RWPE1 (cell line): Measurements from ENCODE around the gene FSTL4.
"Not testable (repeated sequence)": the region's sequence is repeated elsewhere in the genome, so short reads cannot be mapped to it uniquely, and the experiment has no call there.

ENCODE experiments used
- CTCF ChIA-PET: fragments of 350-600 bp; sonication (Branson Sonifier 250); formaldehyde crosslinking; extraction: SDS; loops from one replicate; lab custom pipeline; 2021; lab: Yijun Ruan, JAX
- POLR2A ChIA-PET: fragments of 400-600 bp; formaldehyde crosslinking; extraction: SDS; loops from one replicate; lab custom pipeline; 2020; ENCODE audit warnings: antibody characterized with exemption; ENCODE audit not compliant: low non-redundant PET; lab: Yijun Ruan, JAX
- DNase-seq: peaks from one replicate; pipeline ENCODE4 v3.0.0; 2012; ENCODE audit warnings: low spot score
- H3K27ac ChIP-seq: fragments of 450-650 bp; 2 replicates; pipeline ENCODE4 v1.5.1; 2017
- TF ChIP-seq, protein P1 (sequence below): fragments of 450-650 bp; conservative IDR thresholded peaks from 2 replicates; pipeline ENCODE4 v1.5.1; 2017; ENCODE audit warnings: low read depth, mild to moderate bottlenecking

FSTL4 gene

DNA sequence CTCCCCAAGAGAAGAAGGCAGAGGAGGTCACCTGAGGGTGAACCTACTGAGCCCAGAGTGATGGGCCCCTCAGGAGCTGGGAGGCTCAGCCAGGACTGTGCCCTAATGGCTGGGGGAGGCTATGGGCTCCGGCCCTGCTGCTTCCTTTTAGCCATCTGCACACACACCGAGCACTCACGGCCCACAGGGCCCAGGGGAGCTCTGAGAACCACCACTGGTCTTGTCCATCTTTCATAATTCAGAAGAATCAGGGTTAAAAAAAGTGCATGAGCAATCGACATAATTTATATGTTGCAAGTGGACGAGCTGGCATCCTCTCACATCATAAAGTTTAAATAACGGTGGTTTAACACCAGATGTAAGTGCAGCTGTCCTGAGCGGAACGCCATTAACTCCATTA, 162.1 kb downstream of the FSTL4 start:
- CTCF ChIA-PET = interaction anchor here (1.7 kb wide), 1 partner anchor 10 kb away, joined by 11 read pairs; no protein-coding TSS in a partner anchor
- TF ChIP-seq, protein P1, sequence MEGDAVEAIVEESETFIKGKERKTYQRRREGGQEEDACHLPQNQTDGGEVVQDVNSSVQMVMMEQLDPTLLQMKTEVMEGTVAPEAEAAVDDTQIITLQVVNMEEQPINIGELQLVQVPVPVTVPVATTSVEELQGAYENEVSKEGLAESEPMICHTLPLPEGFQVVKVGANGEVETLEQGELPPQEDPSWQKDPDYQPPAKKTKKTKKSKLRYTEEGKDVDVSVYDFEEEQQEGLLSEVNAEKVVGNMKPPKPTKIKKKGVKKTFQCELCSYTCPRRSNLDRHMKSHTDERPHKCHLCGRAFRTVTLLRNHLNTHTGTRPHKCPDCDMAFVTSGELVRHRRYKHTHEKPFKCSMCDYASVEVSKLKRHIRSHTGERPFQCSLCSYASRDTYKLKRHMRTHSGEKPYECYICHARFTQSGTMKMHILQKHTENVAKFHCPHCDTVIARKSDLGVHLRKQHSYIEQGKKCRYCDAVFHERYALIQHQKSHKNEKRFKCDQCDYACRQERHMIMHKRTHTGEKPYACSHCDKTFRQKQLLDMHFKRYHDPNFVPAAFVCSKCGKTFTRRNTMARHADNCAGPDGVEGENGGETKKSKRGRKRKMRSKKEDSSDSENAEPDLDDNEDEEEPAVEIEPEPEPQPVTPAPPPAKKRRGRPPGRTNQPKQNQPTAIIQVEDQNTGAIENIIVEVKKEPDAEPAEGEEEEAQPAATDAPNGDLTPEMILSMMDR = no peak
- POLR2A ChIA-PET = no interaction called here
- no peak overlapping the region for H3K27ac ChIP-seq
- no peak for DNase-seq

DNA sequence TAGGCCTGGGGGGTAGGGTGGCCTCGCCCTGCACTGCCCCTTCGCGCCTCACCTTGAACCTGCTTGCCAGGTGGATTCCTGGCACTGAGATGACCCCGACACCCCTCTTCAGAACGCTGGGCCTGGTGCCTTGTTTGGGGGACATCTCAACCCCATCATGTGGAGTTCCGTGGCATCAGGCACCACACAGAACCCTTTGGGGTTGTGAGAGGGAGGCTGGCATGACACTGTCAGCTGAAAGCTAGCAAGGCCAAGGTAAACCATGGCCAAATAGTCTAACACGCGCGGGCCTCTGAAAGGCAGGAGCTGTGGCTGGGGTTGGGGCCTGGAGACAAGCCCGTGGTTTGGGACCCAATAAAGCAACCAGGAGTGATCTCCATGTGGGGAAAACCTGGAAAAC, 163.2 kb downstream of the FSTL4 start:
- TF ChIP-seq, protein P1 = no peak

DNA sequence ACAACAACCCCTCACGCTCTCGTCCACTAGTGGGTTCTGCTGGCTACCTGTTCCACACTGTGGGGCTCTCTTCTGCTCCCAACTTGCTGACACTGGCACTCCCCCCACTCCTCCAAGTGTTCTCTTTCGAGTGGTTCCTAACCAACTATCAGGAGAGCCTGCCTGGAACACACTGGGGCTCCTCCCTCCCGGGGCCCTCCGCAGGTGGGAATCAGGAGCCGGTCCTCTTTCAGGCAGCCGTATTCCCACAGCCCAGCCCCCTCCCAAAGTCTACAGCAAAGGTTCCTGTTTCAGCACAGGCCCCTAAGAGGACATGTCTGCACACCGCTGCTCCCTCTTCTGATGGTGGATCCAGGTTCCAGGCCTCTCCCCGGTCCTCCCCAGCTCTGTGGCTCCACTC, 165.9 kb downstream of the FSTL4 start:
- H3K27ac ChIP-seq = no peak overlapping the region
- DNase-seq = no peak
- TF ChIP-seq, protein P1 = no peak
- POLR2A ChIA-PET = no interaction called here
- CTCF ChIA-PET = interaction anchor here (2.4 kb wide), 1 partner anchor 23 kb away, joined by 5 read pairs; no protein-coding TSS in a partner anchor

More for the DNA sequence above, 163.2 kb downstream of the FSTL4 start:
- no peak overlapping the region for H3K27ac ChIP-seq
- ChIA-PET POLR2A (no interaction called here), CTCF (no interaction called here)
- no peak for DNase-seq

DNA sequence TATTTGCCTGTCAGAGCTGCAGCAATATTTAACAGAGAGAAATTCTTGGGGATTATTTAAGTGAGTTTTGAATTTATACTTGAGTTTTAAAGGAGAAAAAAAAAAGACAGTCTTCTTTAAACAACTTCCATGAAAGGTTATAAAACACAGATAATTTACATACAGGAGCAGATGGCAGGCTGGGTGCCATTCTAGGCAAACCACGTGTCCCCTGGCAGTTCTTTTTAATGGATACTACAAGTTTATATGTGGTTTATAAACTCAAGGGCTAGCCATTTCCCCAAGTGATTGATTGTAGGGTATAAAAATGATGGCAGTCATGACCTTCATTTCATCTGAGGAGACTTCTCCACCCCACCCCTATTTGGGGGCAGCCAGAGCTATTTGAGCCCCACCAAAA, 166.6 kb downstream of the FSTL4 start:
- ChIA-PET POLR2A (no interaction called here), CTCF (interaction anchor here (2.4 kb wide), 1 partner anchor 22 kb away, joined by 5 read pairs; no protein-coding TSS in a partner anchor)
- H3K27ac ChIP-seq = no peak overlapping the region
- TF ChIP-seq, protein P1 = no peak
- no peak for DNase-seq

DNA sequence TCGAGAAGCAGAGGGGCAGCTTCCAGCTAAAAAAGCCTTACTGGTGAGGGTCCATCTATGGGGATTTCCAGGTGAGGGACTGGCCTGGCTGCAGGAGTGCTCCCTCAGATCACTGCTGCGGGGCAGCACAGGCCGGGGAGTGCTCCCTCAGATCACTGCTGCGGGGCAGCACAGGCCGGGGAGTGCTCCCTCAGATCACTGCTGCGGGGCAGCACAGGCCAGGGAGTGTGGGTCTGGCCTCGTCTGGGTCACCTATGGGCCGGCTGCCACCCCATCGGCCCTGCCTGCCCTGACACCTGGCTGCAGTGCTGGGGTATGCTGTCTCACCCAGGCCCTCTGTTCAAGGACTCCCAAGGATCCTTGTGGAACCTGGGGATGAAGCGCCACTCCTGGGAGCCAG, 167.1 kb downstream of the FSTL4 start:
- H3K27ac ChIP-seq, POLR2A ChIA-PET, DNase-seq: not testable (repeated sequence)
- CTCF ChIA-PET = interaction anchor here (0.9 to 2.4 kb wide), 2 partner anchors 12 to 22 kb away, joined by 4 to 5 read pairs; no protein-coding TSS in a partner anchor

DNA sequence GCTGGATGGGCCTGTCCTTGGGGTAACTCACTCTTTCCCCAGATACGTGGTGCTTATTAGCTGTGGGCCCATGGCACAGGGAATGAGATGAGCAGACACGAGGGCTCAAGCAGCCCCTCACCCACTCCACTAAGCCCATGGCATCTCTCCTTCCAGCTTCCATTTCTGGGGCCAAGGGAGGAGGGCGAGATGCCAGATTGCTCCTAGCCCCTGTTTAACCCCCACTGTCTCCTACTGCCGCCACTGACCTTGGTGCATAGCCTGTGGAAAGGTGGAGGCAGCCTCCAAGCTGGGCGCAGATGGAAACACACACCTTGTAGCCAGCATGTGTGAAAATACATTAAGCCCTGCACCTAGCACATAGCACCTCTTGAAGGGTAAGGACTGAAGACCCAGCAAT, 167.6 kb downstream of the FSTL4 start:
- ChIA-PET CTCF (interaction anchor here (0.9 to 2.4 kb wide), 2 partner anchors 11 to 21 kb away, joined by 4 to 5 read pairs; no protein-coding TSS in a partner anchor), POLR2A (no interaction called here)
- no peak overlapping the region for H3K27ac ChIP-seq
- TF ChIP-seq, protein P1 = no peak
- DNase-seq = no peak

DNA sequence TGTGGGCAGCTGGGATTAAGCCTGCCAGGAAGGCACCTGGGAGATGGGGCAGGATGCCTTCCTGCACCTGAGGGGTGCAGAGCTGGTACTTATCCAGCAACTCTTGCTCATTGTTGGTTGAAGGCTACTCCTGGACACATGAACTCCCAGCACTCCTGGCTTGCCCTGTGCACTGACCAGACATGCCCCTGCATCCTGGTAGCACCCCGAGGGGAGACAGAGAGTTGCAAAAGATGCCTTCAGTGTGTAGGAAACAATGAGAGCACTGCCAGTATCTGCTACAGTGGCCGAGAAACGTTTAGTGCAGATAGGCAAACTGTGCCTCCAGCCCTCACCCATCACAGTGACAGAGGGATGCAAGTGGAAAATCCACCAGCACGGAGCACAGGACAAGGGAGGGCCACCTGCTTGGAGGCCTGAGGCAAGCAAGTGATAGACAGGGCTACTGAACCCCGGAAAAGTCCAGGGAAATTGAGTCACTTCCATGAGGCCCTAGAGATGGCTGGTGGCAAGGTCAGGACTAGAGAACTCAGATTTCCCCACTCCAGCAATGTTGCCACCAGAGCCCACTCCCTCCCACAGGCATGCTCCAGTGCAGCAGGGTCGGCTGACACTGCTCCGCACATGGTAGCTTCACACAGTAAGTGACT, 171.1 kb downstream of the FSTL4 start:
- no peak overlapping the region for H3K27ac ChIP-seq
- TF ChIP-seq, protein P1 = no peak
- ChIA-PET CTCF (interaction anchor here (0.5 kb wide), 1 partner anchor 700 kb away, joined by 3 read pairs; no protein-coding TSS in a partner anchor), POLR2A (no interaction called here)
- no peak for DNase-seq
